ENCODE measurements around the gene KBTBD13. TPM values are rescaled to one million over a fixed set of nuclear protein-coding genes. Genes with fewer than 3 reads are reported as not detected.

KBTBD13 gene
- total and polyA plus RNA-seq, 5 donors, result 2.8 to 8.9 (median 6.9) TPM

- Histone ChIP-seq H3K9me3 (ENCODE audit: control insufficient read depth, low read length) (no peaks in the 10 kb centered on the region), H3K4me1 (ENCODE audit: control insufficient read depth, insufficient read depth, low read length) (peaks cover 15% of the 10 kb centered on the region), H3K27me3 (ENCODE audit: control insufficient read depth, insufficient read depth) (no peaks in the 10 kb centered on the region), H3K4me3 (ENCODE audit: low read length) (no peak overlapping the region), H3K27ac (ENCODE audit: low read length) (peak overlapping the region; percentile 36)
- 43% methylated on average over 7 of the region's 7 CpGs for whole genome bisulfite sequencing
- DNase-seq (no peak), ATAC-seq (no peak)
- intact Hi-C loops (cut with DNase I), result no loop called here
These were observed 6.7 kb downstream of the KBTBD13 start for GRCh38 chr15:65083262-65083701.

- ATAC-seq (no peak), DNase-seq (no peak)
- Histone ChIP-seq H3K4me1 (ENCODE audit: control insufficient read depth, insufficient read depth, low read length) (peaks cover 19% of the 10 kb centered on the region), H3K9me3 (ENCODE audit: control insufficient read depth, low read length) (no peaks in the 10 kb centered on the region), H3K27me3 (ENCODE audit: control insufficient read depth, insufficient read depth) (no peaks in the 10 kb centered on the region), H3K4me3 (ENCODE audit: low read length) (no peak overlapping the region), H3K27ac (ENCODE audit: low read length) (peak overlapping the region; percentile 82)
- WGBS, result 79% methylated on average over 7 of the region's 7 CpGs
- intact Hi-C loops (cut with DNase I), result loop anchor here in 2 of 4 donors (5.0 kb wide), 1 partner anchor 32 kb away; no protein-coding TSS in a partner anchor
These were observed 8.1 kb downstream of the KBTBD13 start for GRCh38 chr15:65084500-65085206.

- H3K4me1 ChIP-seq (ENCODE audit: control insufficient read depth, insufficient read depth, low read length), result peaks cover 22% of the 10 kb centered on the region
- ATAC-seq, result no peak
These were observed 8.7 kb downstream of the KBTBD13 start for GRCh38 chr15:65085207-65085753.

GRCh38 chr15:65085990-65086679 is 9.6 kb downstream of the KBTBD13 start:
- no peaks in the 10 kb centered on the region for H3K27me3 ChIP-seq (ENCODE audit: control insufficient read depth, insufficient read depth)
- intact Hi-C loops (cut with DNase I), result loop anchor here in 2 of 4 donors (5.0 kb wide), 1 partner anchor 34 kb away; no protein-coding TSS in a partner anchor
- ATAC-seq (no peak), DNase-seq (peak in 1 of 3 donors; percentile 60)
- H3K4me3 ChIP-seq (ENCODE audit: low read length), result no peak overlapping the region
- peaks cover 24% of the 10 kb centered on the region for H3K4me1 ChIP-seq (ENCODE audit: control insufficient read depth, insufficient read depth, low read length)
- WGBS, result 74% methylated on average over 6 of the region's 6 CpGs
- H3K27ac ChIP-seq (ENCODE audit: low read length), result peak overlapping the region; percentile 67
- no peaks in the 10 kb centered on the region for H3K9me3 ChIP-seq (ENCODE audit: control insufficient read depth, low read length)

More at GRCh38 chr15:65085207-65085753, 8.7 kb downstream of the KBTBD13 start:
- Histone ChIP-seq H3K27me3 (ENCODE audit: control insufficient read depth, insufficient read depth) (no peaks in the 10 kb centered on the region), H3K27ac (ENCODE audit: low read length) (peak overlapping the region; percentile 82), H3K4me3 (ENCODE audit: low read length) (no peak overlapping the region), H3K9me3 (ENCODE audit: control insufficient read depth, low read length) (no peaks in the 10 kb centered on the region)
- DNase-seq, result peak in 1 of 3 donors; percentile 55
- 65% methylated on average over 8 of the region's 8 CpGs for WGBS
- intact Hi-C loops (cut with DNase I), result loop anchor here in 2 of 4 donors (5.0 kb wide), 1 partner anchor 33 kb away; no protein-coding TSS in a partner anchor

- Histone ChIP-seq H3K4me1 (ENCODE audit: control insufficient read depth, insufficient read depth, low read length) (peaks cover 24% of the 10 kb centered on the region), H3K27ac (ENCODE audit: low read length) (peak overlapping the region; percentile 67)
These were observed 10.2 kb downstream of the KBTBD13 start for GRCh38 chr15:65086680-65087111.

GRCh38 chr15:65087411-65087810 is 10.9 kb downstream of the KBTBD13 start:
- Histone ChIP-seq H3K4me3 (ENCODE audit: low read length) (no peak overlapping the region), H3K4me1 (ENCODE audit: control insufficient read depth, insufficient read depth, low read length) (peaks cover 24% of the 10 kb centered on the region), H3K27me3 (ENCODE audit: control insufficient read depth, insufficient read depth) (no peaks in the 10 kb centered on the region), H3K27ac (ENCODE audit: low read length) (peak overlapping the region; percentile 67), H3K9me3 (ENCODE audit: control insufficient read depth, low read length) (no peaks in the 10 kb centered on the region)
- intact Hi-C loops (cut with DNase I), result loop anchor here in 2 of 4 donors (5.0 kb wide), 1 partner anchor 35 kb away; no protein-coding TSS in a partner anchor
- ATAC-seq (no peak), DNase-seq (peak in 1 of 3 donors; percentile 35)
- 74% methylated on average over 3 of the region's 3 CpGs for WGBS

More at GRCh38 chr15:65086680-65087111, 10.2 kb downstream of the KBTBD13 start:
- ATAC-seq (no peak), DNase-seq (peak in 2 of 3 donors; percentile 39 to 52)
- Histone ChIP-seq H3K9me3 (ENCODE audit: control insufficient read depth, low read length) (no peaks in the 10 kb centered on the region), H3K27me3 (ENCODE audit: control insufficient read depth, insufficient read depth) (no peaks in the 10 kb centered on the region), H3K4me3 (ENCODE audit: low read length) (no peak overlapping the region)
- WGBS, result 62% methylated on average over 6 of the region's 6 CpGs
- intact Hi-C loops (cut with DNase I), result loop anchor here in 2 of 4 donors (5.0 kb wide), 1 partner anchor 34 kb away; no protein-coding TSS in a partner anchor

- intact Hi-C loops (cut with DNase I), result loop anchor here in 2 of 4 donors (5.0 kb wide), 1 partner anchor 36 kb away; no protein-coding TSS in a partner anchor
- no peaks in the 10 kb centered on the region for H3K9me3 ChIP-seq (ENCODE audit: control insufficient read depth, low read length)
- WGBS, result 52% methylated on average over 13 of the region's 13 CpGs
- DNase-seq, result peak; percentile 72 to 88 (median 88)
- no peaks in the 10 kb centered on the region for H3K27me3 ChIP-seq (ENCODE audit: control insufficient read depth, insufficient read depth)
- peak overlapping the region; percentile 67 for H3K27ac ChIP-seq (ENCODE audit: low read length)
- H3K4me3 ChIP-seq (ENCODE audit: low read length), result no peak overlapping the region
- peaks cover 21% of the 10 kb centered on the region for H3K4me1 ChIP-seq (ENCODE audit: control insufficient read depth, insufficient read depth, low read length)
- peak; percentile 82 to 84 for ATAC-seq
These were observed 11.5 kb downstream of the KBTBD13 start for GRCh38 chr15:65087873-65088642.

GRCh38 chr15:65088643-65089021 is 12.1 kb downstream of the KBTBD13 start:
- H3K27ac ChIP-seq (ENCODE audit: low read length), result peak overlapping the region; percentile 67
- peaks cover 21% of the 10 kb centered on the region for H3K4me1 ChIP-seq (ENCODE audit: control insufficient read depth, insufficient read depth, low read length)
- 56% methylated on average over 6 of the region's 6 CpGs for WGBS
- H3K4me3 ChIP-seq (ENCODE audit: low read length), result no peak overlapping the region
- no peaks in the 10 kb centered on the region for H3K27me3 ChIP-seq (ENCODE audit: control insufficient read depth, insufficient read depth)
- DNase-seq, result no peak
- intact Hi-C loops (cut with DNase I), result loop anchor here in 2 of 4 donors (5.0 kb wide), 1 partner anchor 36 kb away; no protein-coding TSS in a partner anchor
- ATAC-seq, result no peak
- H3K9me3 ChIP-seq (ENCODE audit: control insufficient read depth, low read length), result no peaks in the 10 kb centered on the region

- Histone ChIP-seq H3K27ac (ENCODE audit: low read length) (peak overlapping the region; percentile 67), H3K4me3 (ENCODE audit: low read length) (no peak overlapping the region), H3K9me3 (ENCODE audit: control insufficient read depth, low read length) (no peaks in the 10 kb centered on the region), H3K4me1 (ENCODE audit: control insufficient read depth, insufficient read depth, low read length) (peaks cover 22% of the 10 kb centered on the region), H3K27me3 (ENCODE audit: control insufficient read depth, insufficient read depth) (no peaks in the 10 kb centered on the region)
- intact Hi-C loops (cut with DNase I), result loop anchor here in 2 of 4 donors (5.0 kb wide), 1 partner anchor 37 kb away; no protein-coding TSS in a partner anchor
- 51% methylated on average over 5 of the region's 5 CpGs for WGBS
- peak; percentile 69 to 89 (median 87) for DNase-seq
- peak; percentile 32 to 50 for ATAC-seq
These were observed 12.8 kb downstream of the KBTBD13 start for GRCh38 chr15:65089206-65089824.
